Measurements from ENCODE around the gene ALX3. TPM values are rescaled to one million over a fixed set of nuclear protein-coding genes. Genes with fewer than 3 reads are reported as not detected.
A peak's percentile ranks its signal among the peaks of the same experiment; 100 is the strongest.

ALX3 gene
- total and polyA plus RNA-seq, 10 of the 15 experiments (the other 5 are each of a cell fraction or from before 2014, with no cell fraction given) = not detected

DNA sequence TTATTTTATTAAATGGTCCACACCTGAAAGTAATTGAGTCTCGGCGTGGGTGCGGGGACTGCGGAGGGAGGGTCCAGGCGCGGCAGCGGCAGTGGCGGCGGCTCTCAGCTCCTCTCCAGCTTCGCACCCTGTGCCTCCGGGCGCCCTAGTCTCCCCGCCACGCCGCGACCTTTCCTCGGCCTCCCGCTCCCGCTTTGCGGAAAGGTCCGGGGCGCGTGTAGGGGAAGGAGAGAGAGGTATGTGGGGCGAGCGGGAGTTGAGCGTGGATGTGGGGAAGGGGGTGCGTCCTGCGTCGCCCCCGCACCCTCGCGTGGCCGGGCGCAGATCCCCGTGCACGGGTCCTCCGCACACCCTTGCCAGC lies 13.4 kb upstream of the ALX3 start:
- no TSS peak for BruUV-seq (replicated peaks)
- ChIA-PET SMC1A (ENCODE audit: uncharacterized antibody, unreplicated experiment) (no interaction called here), POLR2A (no interaction called here), RAD21 (ENCODE audit: unreplicated experiment) (no interaction called here), CTCF (no interaction called here)
- TF ChIP-seq WRNIP1 (IDR thresholded peaks at IDR 0.05; ENCODE audit: borderline replicate concordance, low read depth, low read length) (no peak), ZNF274 (IDR thresholded peaks at IDR 0.05; ENCODE audit: insufficient read depth, insufficient read length) (no peak), PML (IDR thresholded peaks at IDR 0.05; ENCODE audit: low read length) (no peak), ZBTB40 (IDR thresholded peaks at IDR 0.05; ENCODE audit: borderline replicate concordance) (no peak), SUZ12 (IDR thresholded peaks at IDR 0.05; ENCODE audit: unreplicated experiment) (peak; percentile 57), POLR2A (IDR thresholded peaks at IDR 0.05; ENCODE audit: low read depth, low read length) (no peak)
- H4K20me1 ChIP-seq (ENCODE audit: control insufficient read depth, insufficient read depth) = no peaks in the 10 kb centered on the region
- H2AFZ ChIP-seq (ENCODE audit: control insufficient read depth, low read depth, low read length) = peak overlapping the region; percentile 54
- peak overlapping the region; percentile 65 for H3K4me2 ChIP-seq (ENCODE audit: control insufficient read depth, insufficient read depth)
- ATAC-seq (peak; percentile 9), FAIRE-seq (no peak), DNase-seq (ENCODE audit: low read depth, low spot score) (no peak)
- intact Hi-C loops (cut with micrococcal nuclease; ENCODE audit: unreplicated experiment) = loop anchor here (10.0 kb wide), 1 partner anchor 381 kb away; no protein-coding TSS in a partner anchor
- in situ Hi-C loops (cut with MboI) = no loop called here
- H3K79me2 ChIP-seq (ENCODE audit: control insufficient read depth, insufficient read depth, low read length) = no peaks in the 10 kb centered on the region
- 4% methylated on average over 36 of the region's 37 CpGs for WGBS (ENCODE audit: insufficient coverage, insufficient replicate concordance, low lambda C conversion rate, missing lambda C conversion rate)
- H3K27me3 ChIP-seq (replicated peaks in 1 of 2; ENCODE audit: control insufficient read depth in 2 of 2, insufficient read depth in 2 of 2, low read length in 1 of 2) = peaks cover 0 to 8% of the 10 kb centered on the region in 2 experiments; a peak in 2 of 4 replicates
- H3K9ac ChIP-seq (ENCODE audit: control insufficient read depth, insufficient read depth, low read length) = peak overlapping the region; percentile 3; the same call in 1 of the 2 replicates
- peaks cover 5% of the 10 kb centered on the region; the same call in 1 of the 2 replicates for H3K4me1 ChIP-seq (ENCODE audit: control insufficient read depth, insufficient read depth, low read length)
- no peaks in the 10 kb centered on the region for H3K36me3 ChIP-seq (ENCODE audit: control insufficient read depth in 2 of 2, insufficient read depth in 2 of 2, low read length in 1 of 2)
- H3K27ac ChIP-seq (ENCODE audit: control insufficient read depth, insufficient read depth) = no peak overlapping the region
- H3K4me3 ChIP-seq = peak overlapping the region; percentile 65
- no peaks in the 10 kb centered on the region for H3K9me3 ChIP-seq (replicated peaks; ENCODE audit: control insufficient read depth, insufficient read depth, low read length)

Measured in GM12878 (cell line).